HAP-1 (cell line): ENCODE data around the gene CKLF.
"Not testable (repeated sequence)": the region's sequence is repeated elsewhere in the genome, so short reads cannot be mapped to it uniquely, and the experiment has no call there.

Source experiments
- DNase-seq, 2 experiments: peaks; one replicate each; pipeline ENCODE4 v3.0.0-alpha.2; 2016 to 2020; ENCODE audit warnings: low spot score in 2 of 2
- H3K27me3 ChIP-seq: fragments of 250-450 bp; sonication (Bioruptor Pico); 2 replicates; pipeline ENCODE4 v1.5.1; 2020; ENCODE audit warnings: low read depth, mild to moderate bottlenecking, moderate library complexity
- H3K36me3 ChIP-seq: fragments of 250-450 bp; sonication (Bioruptor Pico); replicated peaks from 2 replicates; pipeline ENCODE4 v1.5.1; 2020; ENCODE audit warnings: mild to moderate bottlenecking
- H3K4me1 ChIP-seq: fragments of 250-450 bp; sonication (Bioruptor Pico); 2 replicates; pipeline ENCODE4 v1.5.1; 2020; ENCODE audit warnings: mild to moderate bottlenecking
- H3K4me3 ChIP-seq: fragments of 250-450 bp; sonication (Bioruptor Pico); 2 replicates; pipeline ENCODE4 v1.5.1; 2020; ENCODE audit warnings: mild to moderate bottlenecking, moderate library complexity
- H3K9me3 ChIP-seq: fragments of 250-450 bp; sonication (Bioruptor Pico); 2 replicates; pipeline ENCODE4 v1.5.1; 2020; ENCODE audit warnings: mild to moderate bottlenecking, moderate library complexity
- in situ Hi-C: fragments of 300-500 bp; cut with MboI; formaldehyde crosslinking; loops from 3 replicates; pipeline ENCODE4 v1.14.3; 2020; ENCODE audit warnings: low sequenced_read_pairs, inconsistent platforms, mixed read lengths

CKLF gene

GRCh38 chr16:66609139-66609510 is 56.7 kb downstream of the CKLF start:
- in situ Hi-C loops, result no loop called here
- no peak for DNase-seq
- H3K27me3 ChIP-seq, result no peaks in the 10 kb centered on the region
- H3K36me3 ChIP-seq, result peaks cover 66% of the 10 kb centered on the region
- peaks cover 12% of the 10 kb centered on the region for H3K4me1 ChIP-seq
- no peak overlapping the region for H3K4me3 ChIP-seq
- H3K9me3 ChIP-seq, result no peaks in the 10 kb centered on the region

GRCh38 chr16:66610111-66610820 is 57.9 kb downstream of the CKLF start:
- no peaks in the 10 kb centered on the region for H3K9me3 ChIP-seq
- no peak for DNase-seq
- peaks cover 77% of the 10 kb centered on the region for H3K36me3 ChIP-seq

GRCh38 chr16:66611911-66612310 is 59.5 kb downstream of the CKLF start:
- H3K4me3 ChIP-seq, H3K9me3 ChIP-seq, in situ Hi-C loops, DNase-seq, H3K27me3 ChIP-seq, H3K4me1 ChIP-seq: not testable (repeated sequence)
- H3K36me3 ChIP-seq, result peaks cover 86% of the 10 kb centered on the region

More at GRCh38 chr16:66610111-66610820, 57.9 kb downstream of the CKLF start:
- Histone ChIP-seq H3K27me3 (no peaks in the 10 kb centered on the region), H3K4me1 (peaks cover 12% of the 10 kb centered on the region), H3K4me3 (no peak overlapping the region)
- in situ Hi-C loops, result no loop called here

GRCh38 chr16:66612422-66612821 is 60.0 kb downstream of the CKLF start:
- Histone ChIP-seq H3K4me1 (peaks cover 4% of the 10 kb centered on the region), H3K36me3 (peaks cover 85% of the 10 kb centered on the region), H3K4me3 (no peak overlapping the region), H3K9me3 (no peaks in the 10 kb centered on the region), H3K27me3 (no peaks in the 10 kb centered on the region)
- in situ Hi-C loops, result no loop called here
- no peak for DNase-seq

- H3K27me3 ChIP-seq, result no peaks in the 10 kb centered on the region
- peaks cover 85% of the 10 kb centered on the region for H3K36me3 ChIP-seq
- in situ Hi-C loops, result no loop called here
Observed at GRCh38 chr16:66614161-66614802, 61.9 kb downstream of the CKLF start.

More at GRCh38 chr16:66614161-66614802, 61.9 kb downstream of the CKLF start:
- Histone ChIP-seq H3K4me3 (no peak overlapping the region), H3K4me1 (no peaks in the 10 kb centered on the region), H3K9me3 (no peaks in the 10 kb centered on the region)
- no peak for DNase-seq
